ENCODE results near the gene JAG2.

DNA sequence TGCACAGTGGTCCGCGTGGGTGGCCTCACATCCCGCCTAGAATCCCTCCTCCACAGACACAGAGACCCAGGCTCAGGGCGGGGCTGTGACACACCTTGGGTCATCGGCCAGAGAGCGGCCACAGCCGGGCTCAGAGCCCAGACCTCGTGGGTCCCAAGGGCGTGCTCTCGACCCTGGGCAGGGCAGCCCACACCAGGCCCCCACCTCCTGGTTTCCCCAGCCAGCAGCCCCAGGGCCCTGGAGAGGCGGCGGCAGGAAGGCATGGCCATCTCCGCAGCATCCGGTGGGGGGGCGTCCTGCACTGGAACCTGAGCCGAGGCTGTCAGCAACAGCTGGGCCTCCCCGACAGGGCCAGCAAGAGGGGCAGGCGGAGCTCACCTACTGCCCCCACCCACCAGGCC lies 15.2 kb downstream of the JAG2 start:
- TF ChIP-seq GATA2 (IDR thresholded peaks at IDR 0.05; ENCODE audit: low read depth, low read length), result no peak
- TF ChIP-seq GATA3 (IDR thresholded peaks at IDR 0.05; ENCODE audit: low read depth, low read length), result no peak
